HG03108 (cell line): ENCODE data around the gene MRM2.

ENCODE experiments used
- ATAC-seq: cut with Tn5 transposase; IDR thresholded peaks from one replicate; pipeline ENCODE4 v1.9.1; 2021; ENCODE audit warnings: moderate library complexity; ENCODE audit not compliant: unreplicated experiment

MRM2 gene

DNA sequence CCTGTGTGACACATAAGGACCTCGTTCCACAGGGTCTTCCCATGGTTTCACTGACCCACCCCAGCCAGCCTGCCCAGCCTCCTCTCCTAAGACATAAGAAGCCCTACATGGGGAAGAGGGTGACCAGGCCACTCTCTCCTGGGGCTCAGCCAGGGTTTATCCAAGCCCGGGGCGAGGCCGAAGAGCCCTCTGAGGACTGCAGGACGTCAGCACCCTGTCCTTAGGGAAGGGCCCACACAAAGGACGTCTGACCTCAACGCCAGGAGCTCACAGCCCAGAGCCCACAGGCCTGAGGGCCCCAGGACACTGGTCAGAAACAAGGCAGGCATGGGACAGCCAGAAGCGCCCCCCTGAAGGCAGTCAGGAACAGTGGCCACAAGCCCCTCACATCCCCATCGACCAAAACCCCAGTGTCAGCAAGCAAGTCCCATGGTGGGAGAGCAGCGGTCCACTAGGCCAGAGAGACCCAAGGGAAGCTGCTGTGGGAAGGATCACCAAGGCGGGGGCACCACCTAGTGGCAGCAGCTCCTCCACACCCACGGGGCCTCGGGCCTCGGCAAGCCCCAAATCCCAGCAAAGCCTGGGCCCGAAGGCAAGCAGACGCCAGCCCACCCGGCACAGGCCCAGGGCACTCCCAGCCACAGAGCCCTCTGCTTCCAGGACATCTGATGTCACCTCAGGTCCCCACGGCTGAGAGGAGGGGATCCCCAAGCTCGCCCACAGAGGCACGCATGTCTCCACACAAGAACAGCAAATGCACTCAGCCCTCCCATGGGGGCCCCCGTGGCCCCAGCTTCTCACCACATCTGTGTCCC, 32.7 kb downstream of the MRM2 start:
- ATAC-seq: peak; percentile 53

DNA sequence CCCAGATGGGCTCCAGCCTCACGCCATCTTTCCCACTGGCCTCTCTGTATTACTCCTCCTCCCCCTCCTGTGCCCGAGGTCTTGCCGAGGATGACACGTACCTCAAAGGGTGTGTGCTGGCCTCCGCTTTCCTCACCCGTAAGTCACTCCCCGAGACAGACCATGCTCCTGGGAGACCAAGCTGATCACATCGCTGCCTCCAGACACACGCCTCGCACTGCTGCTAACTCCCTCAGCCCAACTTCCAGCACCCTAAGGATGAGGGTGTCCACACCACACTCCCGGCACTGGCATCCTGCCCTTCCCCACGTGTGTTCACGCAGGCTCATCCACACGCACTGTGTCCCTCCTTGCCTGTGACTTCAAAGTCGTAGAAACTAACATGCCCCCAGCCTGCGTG, 33.3 kb downstream of the MRM2 start:
- no peak for ATAC-seq

DNA sequence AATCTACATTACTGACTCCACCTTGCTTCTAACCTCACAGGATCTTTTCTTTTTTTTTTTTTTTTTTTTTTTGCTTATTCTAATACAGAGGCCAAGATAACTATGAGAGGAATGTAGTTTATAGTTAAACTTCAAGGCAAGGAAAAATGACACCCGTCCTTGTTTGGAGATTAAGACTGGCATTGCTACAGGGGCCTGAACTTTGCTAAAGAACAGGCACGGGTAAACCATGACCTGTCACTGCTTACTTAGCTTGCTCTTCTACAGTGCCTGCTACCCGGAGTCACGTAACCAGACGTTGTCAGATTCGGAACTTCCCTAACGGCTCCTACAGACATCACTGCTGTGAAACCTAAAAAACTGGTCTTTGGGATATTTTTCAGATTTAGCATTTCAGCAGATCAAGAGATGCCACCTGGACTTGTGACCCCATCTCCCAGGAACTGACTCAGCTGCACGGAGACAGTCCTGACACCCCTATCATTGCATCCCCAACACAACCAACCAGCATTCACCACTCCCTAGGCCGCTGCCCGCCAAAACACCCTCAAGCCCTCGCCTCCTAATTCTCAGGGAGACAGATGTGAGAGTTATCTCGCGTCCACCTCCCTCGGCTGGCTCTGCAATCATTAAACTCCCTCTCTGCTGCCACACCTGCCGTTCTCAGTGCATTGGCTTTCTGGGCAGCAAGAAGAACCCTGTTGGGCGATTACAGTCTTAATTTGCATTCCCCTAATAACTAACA, 36.8 kb downstream of the MRM2 start:
- no peak for ATAC-seq

DNA sequence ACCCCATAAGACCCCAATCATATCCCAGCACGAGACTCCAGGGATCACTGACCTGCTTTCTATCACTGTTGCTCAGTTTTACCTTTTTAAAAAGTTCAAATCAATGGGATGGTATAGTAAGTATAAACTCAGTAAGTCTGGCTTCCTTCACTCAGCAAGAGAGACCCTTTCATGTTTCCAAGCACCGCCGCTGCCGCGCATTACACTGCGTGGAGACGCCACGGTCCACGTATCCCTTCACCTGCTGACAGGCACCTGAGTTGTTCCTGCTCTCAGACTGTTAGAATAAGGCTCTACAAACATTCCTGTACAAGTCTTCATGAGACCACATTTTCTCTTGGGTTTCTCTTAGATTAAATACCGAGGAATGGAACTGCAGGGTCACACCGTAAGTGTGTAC, 37.6 kb downstream of the MRM2 start:
- ATAC-seq: no peak

DNA sequence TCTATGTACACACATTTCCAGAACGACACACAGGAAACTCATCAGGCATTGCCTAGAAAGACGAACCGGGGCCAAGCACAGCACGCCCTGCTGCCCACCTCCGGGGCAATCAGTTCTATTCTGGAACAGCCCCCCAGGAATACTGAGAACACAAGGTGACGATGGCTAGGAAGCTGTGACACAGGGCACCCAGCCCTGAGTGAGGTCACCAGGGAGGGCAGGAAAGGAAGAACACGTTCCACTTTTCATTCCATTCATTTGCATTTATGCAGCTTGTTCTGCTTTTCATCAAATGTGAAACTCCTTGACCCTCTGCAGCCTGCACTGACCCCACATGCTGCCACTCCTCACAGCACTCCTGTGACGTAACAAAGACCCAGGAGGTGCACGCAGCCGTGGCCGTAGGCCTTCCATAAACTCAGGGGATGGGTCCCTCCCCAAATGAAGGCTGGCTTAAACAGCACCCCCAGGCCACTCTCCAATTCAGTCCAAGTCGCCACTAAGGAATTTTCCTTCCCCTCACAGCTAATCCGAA, 38.2 kb downstream of the MRM2 start:
- ATAC-seq: no peak

DNA sequence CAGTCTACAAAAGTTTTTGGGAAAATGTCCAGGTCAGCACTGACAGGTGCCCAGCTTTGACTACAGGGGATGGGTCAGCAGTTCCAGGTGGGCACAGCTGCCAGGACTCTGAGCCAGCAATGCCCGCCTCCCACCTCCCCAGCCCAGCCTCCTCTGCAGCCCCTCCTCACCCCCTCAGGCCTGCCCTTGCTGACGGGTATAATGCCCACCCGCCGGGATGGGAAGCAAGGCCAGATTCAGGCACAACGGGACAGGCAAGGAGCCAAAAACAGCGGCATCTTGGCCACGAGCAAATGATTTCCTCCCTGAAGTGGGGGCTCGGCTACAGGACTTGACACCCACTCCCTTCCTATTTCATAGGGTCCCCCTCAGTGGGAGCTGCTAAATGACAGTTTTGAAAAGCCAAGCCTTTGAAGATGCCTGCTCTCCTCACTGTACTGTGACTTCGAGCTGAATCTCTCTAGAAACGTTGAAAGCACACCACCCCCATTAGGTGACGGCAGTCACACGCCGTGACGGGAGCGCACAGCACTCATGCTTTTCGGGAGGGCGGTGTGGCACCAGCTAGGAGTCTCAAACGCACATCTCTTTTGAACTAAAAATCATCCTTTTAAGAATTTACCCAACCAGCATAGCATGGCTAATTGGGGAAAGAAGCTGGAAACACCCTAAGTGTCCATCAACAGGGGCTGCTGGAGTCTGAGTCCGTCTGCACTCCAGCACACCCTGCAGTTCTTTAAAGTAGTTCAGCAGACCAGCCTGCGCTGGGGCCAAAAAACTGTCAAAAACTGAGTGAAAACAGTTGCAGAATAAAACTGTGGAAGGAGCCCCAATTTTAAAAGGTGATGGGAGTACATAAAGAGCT, 38.9 kb downstream of the MRM2 start:
- ATAC-seq: no peak

DNA sequence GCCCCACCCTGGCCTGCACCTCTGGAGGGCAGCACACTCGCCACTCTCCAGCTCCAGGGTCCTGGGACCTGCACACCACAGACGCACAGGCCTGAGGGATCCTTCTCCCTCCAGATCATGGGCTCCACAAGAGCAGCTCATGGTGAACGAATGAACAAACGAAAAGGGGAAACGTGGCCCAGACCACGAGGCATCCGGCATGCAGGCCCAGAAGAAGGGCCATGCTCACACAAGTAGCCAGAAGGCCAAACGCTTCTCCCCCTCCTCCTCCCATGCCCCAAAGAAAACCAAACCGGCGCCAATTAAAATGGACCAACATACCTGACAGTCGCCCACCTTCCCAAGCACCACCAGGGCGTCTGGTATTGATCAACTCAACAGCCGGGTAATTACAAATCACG, 39.6 kb downstream of the MRM2 start:
- ATAC-seq: no peak

DNA sequence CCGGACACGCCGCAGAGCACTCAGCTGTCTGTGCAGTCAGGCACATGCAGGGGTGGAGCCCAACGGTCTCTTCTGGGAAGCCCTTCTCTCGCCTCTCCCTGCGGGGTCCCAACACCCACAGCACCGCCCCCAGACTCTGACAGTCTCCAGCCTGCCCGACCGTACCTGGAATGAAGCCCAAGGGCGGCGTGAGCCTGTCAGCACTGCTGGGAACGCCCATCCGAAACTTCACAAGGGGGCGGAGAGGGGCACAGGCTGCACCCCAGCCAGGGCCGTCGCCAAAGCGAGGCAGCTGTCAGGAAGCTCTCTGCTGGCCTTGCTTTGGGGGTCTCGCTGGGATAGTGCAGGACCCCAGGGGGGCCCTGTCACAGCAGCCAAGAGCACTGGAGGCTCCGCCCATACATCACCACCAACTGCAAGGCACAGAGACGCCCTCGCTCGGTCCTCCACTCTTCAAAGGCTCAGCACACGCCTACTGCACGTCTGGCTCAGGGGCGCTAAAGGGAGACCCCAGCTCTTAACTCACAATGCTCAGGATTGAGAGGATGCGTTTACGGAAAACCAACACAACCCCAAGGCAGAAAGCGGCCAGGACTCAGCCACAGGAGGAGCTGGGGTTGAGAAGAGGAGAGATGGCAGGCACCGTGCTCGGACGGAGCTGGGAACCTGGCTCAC, 40.2 kb downstream of the MRM2 start:
- no peak for ATAC-seq

DNA sequence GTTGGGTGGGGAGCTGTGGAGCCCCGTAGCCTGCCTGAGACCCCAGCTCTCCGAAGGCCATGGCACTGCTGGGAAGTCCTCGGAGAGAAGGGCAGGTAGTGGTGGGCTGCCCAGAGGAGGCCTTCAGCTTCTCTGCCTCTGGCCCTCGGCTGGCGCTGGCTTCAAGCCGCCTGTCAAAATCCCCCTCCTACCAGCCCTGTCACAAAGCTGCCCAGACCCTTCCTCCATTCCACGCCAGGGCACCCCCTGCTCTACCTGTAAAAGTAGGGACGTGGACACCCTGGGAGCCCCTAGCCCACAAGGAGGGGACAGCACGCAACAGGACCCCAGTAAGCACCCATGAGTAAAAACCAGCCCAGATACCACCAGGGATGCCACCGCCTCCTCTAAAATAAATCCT, 40.9 kb downstream of the MRM2 start:
- ATAC-seq: no peak

DNA sequence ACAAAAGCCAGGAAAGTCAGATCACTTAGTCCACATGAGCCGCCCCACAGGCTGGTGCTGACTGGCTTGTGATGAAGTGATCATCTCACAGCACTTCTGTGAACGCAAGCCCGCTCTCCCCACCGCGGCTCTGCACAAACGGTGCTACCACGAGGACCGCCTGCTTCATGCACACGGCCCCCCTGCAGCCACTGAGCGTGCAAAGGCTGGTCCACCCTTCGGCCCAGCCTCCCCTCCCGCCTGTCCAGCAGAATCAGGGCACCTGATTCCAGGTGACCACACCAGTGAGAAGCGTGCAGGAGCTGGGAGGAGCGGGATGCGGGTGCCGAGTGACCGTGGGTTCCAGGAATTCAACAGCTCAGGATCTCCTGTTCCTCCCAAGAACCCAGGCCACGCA, 41.4 kb downstream of the MRM2 start:
- ATAC-seq: no peak

DNA sequence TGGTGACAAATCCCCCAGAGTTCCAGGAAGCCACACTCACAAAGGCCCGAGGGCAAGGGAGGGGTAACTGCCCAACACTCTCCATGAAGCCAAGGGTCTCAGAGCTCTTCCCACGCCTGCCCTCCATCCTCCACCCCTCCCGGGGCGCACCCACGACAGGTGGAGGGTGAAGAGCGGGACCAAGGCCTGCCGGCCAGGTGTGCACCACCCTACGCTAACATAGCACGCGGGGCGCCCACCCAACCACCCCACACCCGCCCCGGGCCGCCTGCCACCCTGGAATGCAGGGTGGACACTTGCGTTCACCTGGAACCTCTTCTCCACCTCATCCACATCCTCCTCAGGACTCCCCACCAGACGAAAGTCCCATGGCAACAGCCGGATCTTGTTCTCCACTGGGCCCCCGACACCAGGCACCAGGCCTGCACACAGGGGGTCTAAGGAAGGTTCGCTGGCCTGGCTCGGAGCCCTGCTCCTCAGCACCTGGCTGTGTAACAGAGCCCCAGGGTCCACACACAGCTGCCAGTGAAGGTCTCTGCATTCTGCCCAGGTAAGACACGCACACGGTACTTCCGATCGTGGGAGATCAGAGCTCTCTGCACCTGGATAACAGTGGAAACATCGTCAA, 41.9 kb downstream of the MRM2 start:
- ATAC-seq: no peak

DNA sequence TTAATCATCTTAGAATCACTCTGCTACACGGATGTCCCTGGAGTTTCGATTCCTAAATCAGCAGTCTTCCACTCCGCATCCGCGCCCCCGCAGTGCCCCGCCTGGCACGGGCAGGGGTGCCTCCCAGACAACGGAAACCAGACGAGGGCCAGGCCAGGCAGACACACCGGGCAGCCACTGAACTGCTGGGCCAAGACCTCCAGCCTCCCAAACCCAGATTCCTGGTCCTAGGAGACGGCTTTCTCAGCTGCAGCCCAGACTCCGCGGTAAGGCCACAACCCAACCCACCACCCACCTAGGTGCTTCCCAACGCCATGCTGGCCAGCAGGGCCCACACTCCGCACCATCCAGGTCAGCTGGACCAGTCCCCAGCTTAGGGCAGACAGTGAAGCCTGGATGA, 42.5 kb downstream of the MRM2 start:
- no peak for ATAC-seq

DNA sequence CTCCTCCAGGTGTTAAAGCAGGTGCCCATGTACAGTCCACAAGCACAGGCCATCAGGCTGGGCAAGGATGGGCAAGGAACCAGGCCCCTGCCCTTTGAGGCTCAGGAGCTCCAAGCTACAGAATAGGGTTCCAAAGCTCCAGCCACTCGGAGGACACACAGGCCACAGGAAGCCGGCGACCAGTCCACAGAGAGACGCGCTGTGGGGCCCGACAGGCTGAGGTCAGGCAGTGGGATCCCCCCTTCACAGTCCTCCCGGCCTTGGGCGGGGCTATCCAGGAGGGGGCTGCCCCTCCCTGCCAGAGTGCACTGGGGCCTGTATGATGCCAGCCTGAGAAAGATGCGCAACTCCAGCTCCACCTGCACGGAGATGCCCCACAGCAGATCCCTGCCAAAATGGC, 43.2 kb downstream of the MRM2 start:
- no peak for ATAC-seq

DNA sequence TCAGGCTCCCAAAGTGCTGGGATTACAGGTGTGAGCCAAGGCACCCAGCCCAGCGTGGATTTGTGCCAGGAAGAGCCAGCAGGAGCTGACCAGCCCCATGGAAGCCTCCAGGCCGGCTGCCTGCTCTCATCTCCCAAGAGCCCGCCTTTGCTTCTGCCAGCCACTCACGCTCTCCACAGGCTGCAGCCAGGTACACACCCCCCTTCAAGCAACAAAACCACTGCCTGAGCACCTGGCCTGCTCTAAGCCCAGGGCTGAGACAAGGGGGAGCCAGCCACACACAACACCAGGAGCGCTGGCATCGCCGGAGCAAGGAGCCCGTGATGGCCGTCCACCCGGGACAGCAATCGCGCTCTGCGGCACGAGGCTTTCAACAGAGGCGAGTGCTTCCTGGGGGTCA, 43.8 kb downstream of the MRM2 start:
- ATAC-seq: no peak

DNA sequence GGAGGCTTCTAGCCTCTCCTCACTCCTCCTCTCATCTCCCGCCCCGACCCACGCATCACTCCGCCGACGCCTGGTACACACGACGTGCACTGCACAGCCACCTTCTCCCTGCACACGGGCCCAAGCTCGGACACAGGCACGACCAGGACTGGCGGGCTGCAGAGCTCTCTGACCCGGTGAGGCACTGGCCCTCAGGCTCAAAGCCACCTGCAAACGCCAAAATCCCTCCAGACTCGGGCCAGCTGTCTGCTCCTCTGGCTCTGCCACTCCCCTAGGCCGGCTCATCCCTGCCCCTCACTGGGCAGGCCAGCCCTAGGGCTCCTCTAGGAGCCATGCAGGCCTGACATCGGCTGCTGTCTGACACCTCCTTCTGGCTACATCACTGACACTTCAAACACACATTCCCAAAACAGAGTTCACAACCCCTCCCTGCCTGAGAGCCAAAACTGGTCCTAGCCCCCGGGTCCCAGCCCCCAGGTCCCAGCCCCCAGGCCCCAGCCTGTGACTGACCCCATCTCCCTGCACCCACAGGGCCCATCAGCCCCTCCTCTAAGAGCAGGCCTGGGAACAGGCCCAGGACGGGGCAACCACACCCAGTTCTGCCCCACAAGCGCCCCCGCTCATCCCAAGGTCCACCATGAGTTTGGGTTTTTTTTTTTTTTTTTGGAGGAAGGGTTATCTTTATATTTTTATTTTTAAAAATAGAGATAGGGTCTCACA, 44.4 kb downstream of the MRM2 start:
- ATAC-seq: no peak

DNA sequence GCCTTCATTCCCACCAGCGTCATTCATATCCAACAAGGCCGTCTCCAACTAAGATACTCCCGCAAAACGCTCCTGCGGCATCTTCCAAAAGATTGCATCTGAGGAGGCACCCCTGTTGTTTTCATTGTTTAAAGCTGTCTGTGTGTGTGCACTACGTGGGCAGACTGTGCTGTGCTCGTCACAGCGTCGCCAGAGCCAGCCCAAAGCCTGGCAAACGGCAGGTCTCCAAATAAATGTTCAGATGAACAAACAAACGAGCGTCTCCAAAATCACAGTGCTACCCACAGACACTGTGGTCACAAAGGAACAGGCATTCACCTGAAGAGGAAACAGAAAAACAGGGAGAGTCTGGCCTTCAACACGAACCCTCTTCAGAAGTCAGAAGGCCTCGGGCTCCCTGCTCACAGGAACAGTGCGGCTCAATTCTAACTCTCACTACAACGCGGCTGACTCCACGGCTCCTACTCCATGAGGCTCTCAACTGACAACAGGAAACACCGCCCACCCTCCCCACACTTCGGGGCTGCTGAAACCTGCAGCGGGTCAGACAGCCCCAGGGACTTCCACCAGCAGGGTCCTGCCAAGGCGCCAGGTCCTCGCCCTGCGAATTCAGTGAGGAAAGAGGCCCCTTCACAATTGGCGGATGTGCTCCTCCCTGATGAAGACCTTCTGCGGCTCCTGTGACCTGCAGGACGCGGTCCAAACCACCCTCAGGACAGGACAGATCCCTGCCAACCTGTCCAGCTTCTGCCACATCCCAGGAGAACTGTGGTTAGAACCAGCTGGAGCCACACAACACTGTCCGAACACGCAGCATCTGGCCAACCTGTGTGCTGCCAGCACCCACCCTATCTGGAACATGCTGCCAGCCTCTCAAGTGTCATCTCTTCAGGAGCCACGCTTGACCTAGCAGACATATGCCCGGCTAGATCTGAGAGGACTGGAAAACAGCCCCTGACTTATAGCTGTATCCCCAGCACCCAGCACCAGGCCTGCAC, 45.3 kb downstream of the MRM2 start:
- ATAC-seq: no peak

DNA sequence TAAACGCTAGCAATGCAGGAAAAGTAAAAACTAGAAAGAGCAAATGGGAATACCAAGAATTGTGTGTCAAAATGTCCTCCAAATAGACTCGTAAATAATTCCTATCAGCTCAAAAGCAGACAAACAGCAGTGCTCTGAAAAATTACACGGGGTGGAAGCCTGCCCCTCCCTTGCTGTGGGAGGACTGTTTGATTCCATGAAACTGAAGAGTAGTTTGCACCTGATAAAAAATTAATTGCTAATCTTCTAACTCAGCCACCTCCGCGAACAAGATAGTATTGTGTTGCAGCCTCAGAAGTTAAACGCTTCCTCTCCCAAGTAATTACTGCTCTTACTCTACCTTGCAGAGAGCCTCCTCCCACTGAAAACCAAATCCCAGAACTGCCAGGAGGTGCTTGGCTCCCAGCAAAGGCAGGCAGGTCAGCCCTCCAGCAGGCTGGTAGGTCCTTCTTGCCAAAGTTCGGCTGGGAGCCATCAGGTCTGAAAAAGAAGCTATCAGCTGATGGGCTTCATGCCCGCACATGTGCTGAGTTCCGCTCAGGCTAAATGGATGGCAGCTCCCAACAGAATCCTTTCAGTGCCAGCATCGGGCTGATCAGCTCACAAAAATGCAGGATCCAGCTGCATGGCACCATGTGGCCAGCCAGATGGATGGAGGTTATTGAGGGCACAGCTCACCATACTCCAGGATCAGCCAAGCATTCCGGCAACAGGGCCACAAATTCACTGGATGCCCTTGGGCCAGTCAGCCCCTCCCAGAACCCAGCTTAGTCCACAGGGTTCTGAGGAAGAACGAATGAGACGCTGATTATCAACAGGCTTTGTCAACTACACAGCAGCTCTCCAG, 46.4 kb downstream of the MRM2 start:
- no peak for ATAC-seq
